Kidney (tissue), 14 donors: ENCODE measurements around the gene ROBO4. TPM values are rescaled to one million over a fixed set of nuclear protein-coding genes. Genes with fewer than 3 reads are reported as not detected.

Experiments
- DNase-seq, 5 donors: peaks; one replicate each; pipeline ENCODE4 v3.0.0-alpha.2; 2013 to 2020
- FAIRE-seq: peaks from 2 replicates; lab custom pipeline; 2012; peaks lifted over from hg19 to GRCh38; lab: Jason Lieb, UNC
- H3K27ac ChIP-seq, 2 donors: one replicate each; pipeline ENCODE4 v1.7.0; 2013; ENCODE audit warnings: low read depth in 2 of 2, low read length in 2 of 2, inconsistent platforms in 1 of 2
- H3K27me3 ChIP-seq: one replicate; pipeline ENCODE4 v1.7.1; 2013; ENCODE audit warnings: low read length, inconsistent platforms; ENCODE audit not compliant: control insufficient read depth, insufficient read depth
- H3K36me3 ChIP-seq, 3 donors: one replicate each; pipeline versions ENCODE4 v1.7.0 to v1.7.1; 2013; ENCODE audit warnings: low read length in 3 of 3, control low read depth in 1 of 3, inconsistent platforms in 1 of 3; ENCODE audit not compliant: insufficient read depth in 3 of 3, control insufficient read depth in 2 of 3
- H3K4me1 ChIP-seq, 3 donors: one replicate each; pipeline versions ENCODE4 v1.7.0 to v1.7.1; 2013; ENCODE audit warnings: low read length in 3 of 3, inconsistent platforms in 1 of 3, low read depth in 1 of 3; ENCODE audit not compliant: control insufficient read depth in 2 of 3, insufficient read depth in 2 of 3
- H3K4me3 ChIP-seq, 3 donors: one replicate each; pipeline versions ENCODE4 v1.7.0 to v1.8.1; 2013; ENCODE audit warnings: low read length in 3 of 3, control low read depth in 1 of 3, inconsistent platforms in 1 of 3
- H3K9ac ChIP-seq, 3 donors: one replicate each; pipeline versions ENCODE4 v1.7.0 to v1.7.1; 2013; ENCODE audit warnings: low read length in 3 of 3, control low read depth in 1 of 3, inconsistent platforms in 1 of 3
- H3K9me3 ChIP-seq, 3 donors: one replicate each; pipeline versions ENCODE4 v1.7.0 to v1.7.1; 2013; ENCODE audit warnings: low read length in 3 of 3, control low read depth in 1 of 3, inconsistent platforms in 1 of 3; ENCODE audit not compliant: control insufficient read depth in 2 of 3, insufficient read depth in 1 of 3
- intact Hi-C: fragments of 100-400 bp; cut with DNase I; formaldehyde crosslinking; loops from one replicate; pipeline ENCODE4 v1.11.1; 2022
- polyA plus RNA-seq: library from polyadenylated mRNA; stranded (reverse); fragments of 350-450 nt; fragmentation: Illumina TruSeq; extraction: RNeasy Lipid Tissue Mini Kit (QIAGEN cat#74804); gene quantifications from one replicate; pipeline ENCODE4 v1.2.3, GENCODE V29; 2014; ENCODE audit warnings: low read depth, low replicate concordance; ENCODE audit not compliant: insufficient read depth
- total RNA-seq: library from RNA; stranded (reverse); fragmentation: NEBNext Ultra II Directional; extraction: Animal tissue kit (Norgen Biotek cat#: 25700); gene quantifications from one replicate; pipeline ENCODE4 v1.2.1, GENCODE V29; 2021
- TF ChIP-seq, protein P1 (sequence below): IDR thresholded peaks from 3 replicates; pipeline ENCODE4 v1.5.1; 2012; ENCODE audit warnings: mild to moderate bottlenecking, moderate library complexity, borderline replicate concordance; ENCODE audit not compliant: insufficient read depth; ENCODE audit errors: extremely low read depth
- donor health status: control.
- donor health status: control.
- donor health status: control.
- donor health status: control.
- donor health status: control.
- donor health status: DM: yes; HTN: yes; CAD: no.
- donor health status: Normal renal cell carcinoma (clear cell type).

The ROBO4 gene
- total and polyA plus RNA-seq, 2 donors from 2014 or later: 12.8 to 29.5 TPM

DNA sequence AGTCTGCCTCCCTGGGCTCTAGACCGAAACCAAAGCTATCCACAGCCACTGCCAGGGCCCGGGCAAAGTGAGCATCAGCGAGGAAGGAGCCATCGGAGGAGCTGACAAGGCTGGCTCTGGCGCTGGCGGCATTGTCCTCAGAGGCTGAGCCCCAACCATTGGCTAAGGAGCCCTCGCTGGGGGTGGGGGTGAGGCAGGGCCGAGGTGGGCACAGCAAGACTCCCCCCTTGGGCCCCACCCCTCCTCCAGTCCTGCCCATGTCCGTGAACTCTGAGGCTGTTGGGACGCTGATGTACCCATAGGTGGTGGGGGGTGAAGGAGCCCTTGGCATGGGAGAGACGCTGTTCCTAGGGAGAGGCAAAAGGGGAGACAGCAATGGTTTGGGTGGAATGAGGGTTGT, 11.2 kb downstream of the ROBO4 start:
- no peaks in the 10 kb centered on the region for H3K9me3 ChIP-seq
- intact Hi-C loops: no loop called here
- no peak overlapping the region for H3K27ac ChIP-seq
- H3K9ac ChIP-seq: no peak overlapping the region
- peaks cover 0 to 14% (median 0%) of the 10 kb centered on the region in 3 donors for H3K4me1 ChIP-seq
- H3K4me3 ChIP-seq: no peak overlapping the region
- H3K36me3 ChIP-seq: no peaks in the 10 kb centered on the region
- DNase-seq (no peak), FAIRE-seq (no peak)
- TF ChIP-seq, protein P1, sequence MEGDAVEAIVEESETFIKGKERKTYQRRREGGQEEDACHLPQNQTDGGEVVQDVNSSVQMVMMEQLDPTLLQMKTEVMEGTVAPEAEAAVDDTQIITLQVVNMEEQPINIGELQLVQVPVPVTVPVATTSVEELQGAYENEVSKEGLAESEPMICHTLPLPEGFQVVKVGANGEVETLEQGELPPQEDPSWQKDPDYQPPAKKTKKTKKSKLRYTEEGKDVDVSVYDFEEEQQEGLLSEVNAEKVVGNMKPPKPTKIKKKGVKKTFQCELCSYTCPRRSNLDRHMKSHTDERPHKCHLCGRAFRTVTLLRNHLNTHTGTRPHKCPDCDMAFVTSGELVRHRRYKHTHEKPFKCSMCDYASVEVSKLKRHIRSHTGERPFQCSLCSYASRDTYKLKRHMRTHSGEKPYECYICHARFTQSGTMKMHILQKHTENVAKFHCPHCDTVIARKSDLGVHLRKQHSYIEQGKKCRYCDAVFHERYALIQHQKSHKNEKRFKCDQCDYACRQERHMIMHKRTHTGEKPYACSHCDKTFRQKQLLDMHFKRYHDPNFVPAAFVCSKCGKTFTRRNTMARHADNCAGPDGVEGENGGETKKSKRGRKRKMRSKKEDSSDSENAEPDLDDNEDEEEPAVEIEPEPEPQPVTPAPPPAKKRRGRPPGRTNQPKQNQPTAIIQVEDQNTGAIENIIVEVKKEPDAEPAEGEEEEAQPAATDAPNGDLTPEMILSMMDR: no peak
- H3K27me3 ChIP-seq: no peaks in the 10 kb centered on the region

DNA sequence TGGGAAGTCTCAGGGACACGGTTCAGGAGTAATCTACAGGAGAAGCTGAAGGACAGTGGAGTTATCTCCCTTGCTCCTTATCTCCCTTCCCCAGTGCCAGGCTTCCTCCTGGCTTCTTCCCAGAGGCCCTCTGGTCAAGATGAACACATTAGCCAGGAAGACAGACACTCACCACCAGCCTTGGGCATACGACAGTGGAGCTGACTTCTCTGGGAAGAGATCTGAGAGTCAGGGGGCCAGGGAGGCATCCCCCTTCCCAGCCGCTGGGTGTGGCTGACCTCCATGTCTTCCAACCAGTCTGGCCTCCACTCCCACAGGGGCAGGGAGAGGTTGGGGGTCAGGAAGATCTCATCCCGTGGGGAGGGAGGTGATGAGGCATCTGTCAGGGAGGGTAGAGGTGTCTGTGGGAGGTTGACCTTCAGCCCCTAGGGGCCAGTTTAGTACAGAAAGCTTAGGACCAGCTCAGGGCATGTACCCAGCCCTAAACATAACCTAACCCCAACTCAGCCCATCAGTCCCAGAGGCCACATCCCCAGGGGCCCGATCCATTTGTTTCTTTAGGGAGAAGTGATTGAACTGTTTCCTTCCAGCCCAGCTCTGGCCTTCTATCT, 12.7 kb downstream of the ROBO4 start:
- no peak for FAIRE-seq
- intact Hi-C loops: no loop called here

GRCh38 chr11:124884340-124884739, 13.3 kb downstream of the ROBO4 start:
- TF ChIP-seq, protein P1: no peak
- FAIRE-seq (no peak), DNase-seq (no peak)
- Histone ChIP-seq H3K9me3 (no peaks in the 10 kb centered on the region), H3K36me3 (no peaks in the 10 kb centered on the region), H3K9ac (no peak overlapping the region), H3K4me1 (peaks cover 0 to 10% (median 0%) of the 10 kb centered on the region in 3 donors), H3K27me3 (no peaks in the 10 kb centered on the region), H3K4me3 (no peak overlapping the region), H3K27ac (no peak overlapping the region)
- intact Hi-C loops: no loop called here

More for the DNA sequence above, 12.7 kb downstream of the ROBO4 start:
- Histone ChIP-seq H3K27me3 (no peaks in the 10 kb centered on the region), H3K9ac (no peak overlapping the region), H3K36me3 (no peaks in the 10 kb centered on the region), H3K4me3 (no peak overlapping the region), H3K4me1 (peaks cover 0 to 14% (median 0%) of the 10 kb centered on the region in 3 donors), H3K27ac (no peak overlapping the region), H3K9me3 (no peaks in the 10 kb centered on the region)
- TF ChIP-seq, protein P1: no peak
- no peak for DNase-seq
